Suprapubic skin (tissue), 4 donors: ENCODE data around the gene SLC5A3.

Experiments
- CTCF ChIP-seq, 2 donors: fragments of 200-600 bp in 1 of 2; fragments of 450-650 bp in 1 of 2; sonication (generic) in 1 of 2; IDR thresholded peaks; one replicate each; pipeline ENCODE4 v1.5.1; 2016 to 2019; ENCODE audit warnings: antibody characterized with exemption in 2 of 2, mild to moderate bottlenecking in 1 of 2, moderate library complexity in 1 of 2
- POLR2A ChIP-seq, 2 donors: fragments of 450-650 bp; IDR thresholded peaks; one replicate each; pipeline ENCODE4 v1.6.1; 2017; ENCODE audit warnings: antibody characterized with exemption in 2 of 2, mild to moderate bottlenecking in 2 of 2, moderate library complexity in 2 of 2
- POLR2AphosphoS5 ChIP-seq, 3 donors: sonication (generic); formaldehyde crosslinking; IDR thresholded peaks; one replicate each; pipeline ENCODE4 v1.6.1; 2017; ENCODE audit warnings: antibody characterized with exemption in 3 of 3

GRCh38 chr21:34065027-34065426 lies 8.4 kb upstream of the SLC5A3 start:
- TF ChIP-seq CTCF (IDR thresholded peaks at IDR 0.05) (no peak), POLR2A (IDR thresholded peaks at IDR 0.05) (no peak), POLR2AphosphoS5 (IDR thresholded peaks at IDR 0.05) (no peak)
